NCI-H226 (cell line): ENCODE measurements around the gene SKAP1.

Source experiments
- DNase-seq: peaks from one replicate; pipeline ENCODE4 v3.0.0-alpha.2; 2015

The SKAP1 gene

GRCh38 chr17:48162946-48163506, 267.0 kb downstream of the SKAP1 start:
- DNase-seq = no peak

GRCh38 chr17:48162306-48162934, 267.6 kb downstream of the SKAP1 start:
- no peak for DNase-seq

- no peak for DNase-seq
These were observed 268.7 kb downstream of the SKAP1 start for GRCh38 chr17:48161127-48161905.

- no peak for DNase-seq
These were observed 269.6 kb downstream of the SKAP1 start for GRCh38 chr17:48160177-48161081.

- DNase-seq = no peak
These were observed 270.8 kb downstream of the SKAP1 start for GRCh38 chr17:48159232-48159631.

GRCh38 chr17:48155889-48156611, 274.0 kb downstream of the SKAP1 start:
- DNase-seq = no peak

- no peak for DNase-seq
These were observed 276.2 kb downstream of the SKAP1 start for GRCh38 chr17:48153691-48154358.

GRCh38 chr17:48152289-48152688, 277.7 kb downstream of the SKAP1 start:
- DNase-seq = no peak

- no peak for DNase-seq
These were observed 278.8 kb downstream of the SKAP1 start for GRCh38 chr17:48151220-48151619.

- DNase-seq = no peak
These were observed 279.4 kb downstream of the SKAP1 start for GRCh38 chr17:48150597-48151001.

GRCh38 chr17:48149787-48150463, 280.1 kb downstream of the SKAP1 start:
- no peak for DNase-seq

- DNase-seq = no peak
These were observed 280.9 kb downstream of the SKAP1 start for GRCh38 chr17:48148854-48149786.

GRCh38 chr17:48148029-48148770, 281.8 kb downstream of the SKAP1 start:
- DNase-seq = no peak

- no peak for DNase-seq
These were observed 284.8 kb downstream of the SKAP1 start for GRCh38 chr17:48144976-48145798.

GRCh38 chr17:48144231-48144630, 285.8 kb downstream of the SKAP1 start:
- no peak for DNase-seq

GRCh38 chr17:48143629-48144028, 286.4 kb downstream of the SKAP1 start:
- DNase-seq = no peak

- DNase-seq = no peak
These were observed 290.1 kb downstream of the SKAP1 start for GRCh38 chr17:48139944-48140343.

- no peak for DNase-seq
These were observed 292.4 kb downstream of the SKAP1 start for GRCh38 chr17:48137656-48138055.
